ENCODE data around the gene NOL4L. TPM values are rescaled to one million over a fixed set of nuclear protein-coding genes. Genes with fewer than 3 reads are reported as not detected.
"Not testable (repeated sequence)": the region's sequence is repeated elsewhere in the genome, so short reads cannot be mapped to it uniquely, and the experiment has no call there.

NOL4L gene
- polyA plus RNA-seq, 3 donors, result 54.3 to 63.2 (median 61.8) TPM

DNA sequence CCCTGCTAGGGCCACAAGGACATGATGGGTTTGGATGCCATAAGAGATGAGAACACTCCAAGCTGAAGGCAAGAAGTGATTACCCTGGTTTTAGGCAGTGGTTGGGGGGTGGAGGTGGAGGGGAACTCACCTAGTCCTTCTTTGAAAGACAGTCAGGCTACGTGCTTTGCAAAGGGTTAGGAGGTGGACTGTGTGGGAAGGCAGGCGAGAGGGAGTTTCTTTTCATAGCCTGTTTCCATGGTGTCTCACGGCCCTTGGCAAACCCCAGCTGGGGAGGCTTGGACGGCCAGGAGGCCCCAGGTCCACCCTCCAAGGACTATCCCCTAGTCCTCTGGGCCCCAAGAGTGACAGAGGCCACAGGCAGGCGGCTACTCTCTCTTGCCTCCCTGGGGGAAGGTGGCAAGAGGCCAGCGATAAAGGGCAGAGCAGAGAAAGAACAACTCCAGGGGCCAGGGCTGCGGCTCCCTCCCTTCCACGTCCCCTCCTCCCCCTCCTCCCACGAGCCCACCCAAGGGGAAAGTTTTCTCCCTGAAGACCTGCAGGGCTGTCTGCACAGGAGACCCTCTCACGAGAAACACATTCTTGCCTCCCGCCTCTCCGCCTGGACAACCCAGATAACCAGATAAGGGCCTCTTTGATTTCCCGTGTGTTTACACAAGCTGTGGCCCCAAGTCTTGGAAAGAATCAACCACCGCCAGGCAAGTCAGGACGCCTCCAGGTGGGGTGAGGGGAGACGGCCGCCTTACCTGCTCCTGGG, 74.4 kb downstream of the NOL4L start:
- DNase-seq, result no peak

DNA sequence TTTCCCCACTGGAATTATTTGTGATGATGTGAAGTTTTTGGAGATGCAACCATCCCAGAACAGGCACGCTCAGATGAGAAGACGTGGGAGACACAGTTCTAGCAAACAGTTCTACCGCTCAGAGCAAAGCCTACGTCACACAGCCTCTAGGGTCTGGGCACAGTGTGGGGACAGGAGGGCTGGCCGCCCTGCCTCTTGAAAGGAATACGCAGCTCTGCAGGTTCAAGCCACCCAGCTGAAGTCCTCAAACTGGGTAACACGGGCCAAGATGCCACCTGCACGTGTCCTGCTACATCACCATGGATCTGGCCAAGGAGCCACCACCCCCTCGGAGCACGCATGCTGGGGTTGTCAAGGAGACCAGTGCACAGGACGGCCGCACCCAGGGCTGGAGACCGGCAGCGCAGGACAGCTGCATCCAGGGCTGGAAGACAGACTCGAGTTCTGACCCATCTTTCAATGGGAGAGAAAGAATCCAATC, 75.0 kb downstream of the NOL4L start:
- no peak for DNase-seq

DNA sequence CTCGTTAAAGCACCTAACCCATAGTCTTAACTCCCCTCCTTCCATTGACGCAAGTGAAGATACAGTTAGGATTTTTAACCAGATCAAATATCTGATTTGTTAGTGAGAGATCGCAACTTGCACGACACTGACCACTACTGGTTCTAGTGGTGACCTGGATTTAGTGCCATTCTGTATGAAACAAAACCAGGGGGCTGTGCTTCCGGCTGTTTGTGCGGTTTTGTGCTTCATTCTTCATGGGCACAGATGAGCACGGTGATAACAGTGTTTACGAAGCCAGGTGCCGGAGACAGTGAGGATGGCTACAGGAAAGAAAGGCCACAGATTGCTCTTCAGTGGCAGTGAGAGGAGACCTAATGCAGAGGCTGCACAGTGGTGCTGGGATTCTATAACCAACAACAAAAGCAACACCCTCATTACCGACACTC, 75.5 kb downstream of the NOL4L start:
- DNase-seq, result no peak

DNA sequence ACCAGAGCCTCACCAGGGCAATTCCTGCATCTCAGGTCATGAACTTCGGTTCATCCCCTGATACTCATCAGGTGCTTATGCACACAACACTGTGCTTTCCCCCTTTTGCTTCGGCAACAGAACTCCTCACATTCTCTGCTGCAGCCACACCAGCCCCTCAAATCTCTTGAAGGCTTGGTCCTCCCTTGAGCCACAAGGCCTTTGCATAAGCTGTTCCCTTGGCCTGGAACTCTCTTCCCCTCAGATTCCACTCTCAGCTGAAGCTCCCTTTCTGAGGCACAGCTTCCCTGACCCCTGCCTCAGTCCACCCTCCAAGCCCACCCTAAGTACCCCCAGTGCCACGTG, 76.4 kb downstream of the NOL4L start:
- no peak for DNase-seq

DNA sequence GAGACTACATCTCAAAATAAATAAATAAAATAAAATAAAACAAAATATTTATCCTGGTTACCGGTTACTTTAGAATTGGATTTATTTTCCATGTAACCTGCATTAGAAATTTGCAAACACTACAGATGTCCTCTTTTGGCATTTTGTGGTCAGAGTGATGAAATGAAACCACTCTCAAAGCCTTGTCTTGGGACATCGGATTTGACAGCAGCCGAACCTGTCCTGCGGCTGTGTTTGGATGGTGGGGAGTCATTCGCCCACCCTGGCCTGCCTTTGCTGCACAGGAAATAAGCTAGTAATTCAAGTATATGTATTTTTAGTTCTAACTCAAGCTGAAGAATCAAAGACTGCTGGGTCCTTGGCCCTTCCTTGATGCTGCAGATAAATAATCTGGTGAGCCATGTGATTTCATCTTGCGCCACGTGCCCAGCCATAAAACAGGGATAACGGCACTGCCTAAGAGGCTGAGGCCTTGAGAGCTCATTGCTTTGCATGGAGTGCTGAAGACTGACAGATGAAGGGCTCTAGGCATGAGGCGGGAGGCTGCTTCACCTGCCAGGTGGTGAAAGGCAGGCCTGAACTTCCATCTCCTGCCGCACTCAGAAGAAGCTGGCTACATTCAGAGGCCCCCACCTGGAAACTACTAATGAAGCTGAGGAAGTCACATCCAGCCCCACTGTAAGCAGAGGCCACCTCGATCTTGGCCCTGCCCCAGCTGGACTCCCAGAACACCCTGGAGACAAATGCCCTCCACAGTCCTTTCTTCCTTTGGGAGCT, 76.9 kb downstream of the NOL4L start:
- no peak for DNase-seq

DNA sequence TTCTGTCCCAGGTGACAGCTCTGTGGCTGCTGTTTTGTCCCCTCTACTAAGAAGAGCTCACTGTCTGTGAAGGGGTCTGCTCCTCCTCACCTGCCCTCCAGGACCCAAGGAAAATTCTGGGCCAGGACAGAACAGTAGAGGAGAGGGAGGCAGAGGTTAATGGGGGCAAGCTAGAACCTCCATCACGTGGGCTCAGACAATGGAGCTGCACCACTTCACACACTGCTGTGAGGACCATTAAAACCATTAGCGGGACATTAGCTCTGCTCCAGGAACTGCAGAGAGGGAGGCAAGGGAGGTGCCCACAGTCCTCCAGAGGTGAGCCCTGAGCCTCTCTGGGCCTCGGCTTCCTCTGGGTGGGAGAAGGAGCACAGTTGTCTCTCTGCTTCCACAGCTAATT, 78.4 kb downstream of the NOL4L start:
- no peak for DNase-seq

DNA sequence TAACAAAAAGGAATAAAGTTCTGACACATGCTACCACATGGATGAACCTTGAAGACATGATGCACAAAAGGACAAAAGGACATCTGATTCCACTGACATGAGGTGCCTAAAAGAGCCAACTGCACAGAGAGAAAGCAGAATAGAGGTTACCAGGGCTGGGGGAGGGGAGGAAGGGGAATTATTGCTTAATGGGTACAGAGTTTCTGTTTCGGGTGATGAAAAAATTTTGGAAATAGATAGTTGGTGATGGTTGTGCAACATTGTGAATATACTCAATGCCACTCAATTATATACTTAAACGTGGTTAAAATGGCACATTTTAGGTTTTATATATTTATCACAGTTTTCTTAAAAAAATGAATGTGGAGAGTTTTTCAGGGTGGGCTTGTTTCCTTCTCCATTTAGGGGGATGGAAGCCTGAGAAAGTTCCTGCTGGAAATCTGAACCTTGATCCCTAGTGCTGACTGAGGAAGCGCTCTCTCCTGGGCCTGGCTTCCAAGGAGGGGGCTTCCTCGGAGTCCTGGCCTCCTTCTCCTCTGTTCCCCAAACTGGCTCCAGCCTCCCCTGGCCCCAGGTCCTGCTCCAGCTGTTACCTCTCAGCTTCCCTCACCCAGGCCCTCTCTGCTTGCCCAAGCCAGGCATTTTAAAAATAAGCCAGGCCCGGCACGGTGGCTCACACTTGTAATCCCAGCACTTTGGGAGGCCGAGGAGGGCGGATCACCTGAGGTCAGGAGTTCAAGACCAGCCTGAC, 79.2 kb downstream of the NOL4L start:
- no peak for DNase-seq

DNA sequence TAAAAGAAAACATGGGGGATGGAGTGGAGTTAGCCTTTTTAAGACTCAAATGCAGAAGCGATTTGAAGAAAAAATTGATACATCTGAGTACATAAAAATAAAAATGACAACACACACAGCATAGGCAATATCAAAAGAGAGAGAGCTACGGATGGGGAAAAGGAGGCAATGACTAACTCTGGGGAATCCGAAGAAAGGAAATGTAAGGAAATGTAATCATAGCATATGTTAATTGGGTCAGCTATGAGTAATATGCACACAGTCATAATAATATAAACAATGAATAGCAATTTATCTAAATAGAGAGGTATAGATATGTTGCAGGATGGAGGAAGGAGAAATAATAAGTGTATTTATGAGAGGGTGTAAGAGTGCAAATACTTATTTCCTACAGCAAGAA, 83.4 kb downstream of the NOL4L start:
- no peak for DNase-seq

DNA sequence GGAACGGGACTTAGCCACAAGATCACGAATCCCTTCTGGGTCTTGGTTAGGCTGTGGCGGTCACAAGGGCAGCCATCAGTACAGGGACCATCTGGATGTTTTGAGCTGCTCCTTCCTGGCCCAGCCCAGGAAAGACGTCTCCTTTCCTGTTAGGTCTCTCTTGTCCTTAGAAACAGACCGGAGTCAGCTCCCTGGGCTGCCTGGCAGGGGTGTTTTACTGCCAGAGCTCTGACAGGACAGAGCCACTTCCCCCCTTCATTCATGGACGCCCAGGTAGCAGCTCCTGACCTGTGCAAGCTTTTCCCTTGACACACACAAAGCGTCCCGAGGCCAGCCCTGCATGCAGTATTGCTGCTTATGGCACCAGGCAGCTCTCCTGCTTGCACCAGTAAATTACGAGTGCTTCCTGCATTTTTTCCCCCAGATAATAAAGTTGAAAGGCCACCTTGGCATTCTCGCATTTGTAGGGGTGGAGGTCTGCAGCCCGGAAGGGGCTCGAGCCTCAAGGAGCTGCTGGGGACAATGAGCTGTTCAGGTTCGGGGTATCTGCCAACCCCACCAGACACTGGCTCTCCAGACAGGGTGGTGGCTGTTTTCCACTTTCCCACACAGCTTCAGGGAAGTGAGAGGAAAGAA, 87.4 kb downstream of the NOL4L start:
- no peak for DNase-seq

DNA sequence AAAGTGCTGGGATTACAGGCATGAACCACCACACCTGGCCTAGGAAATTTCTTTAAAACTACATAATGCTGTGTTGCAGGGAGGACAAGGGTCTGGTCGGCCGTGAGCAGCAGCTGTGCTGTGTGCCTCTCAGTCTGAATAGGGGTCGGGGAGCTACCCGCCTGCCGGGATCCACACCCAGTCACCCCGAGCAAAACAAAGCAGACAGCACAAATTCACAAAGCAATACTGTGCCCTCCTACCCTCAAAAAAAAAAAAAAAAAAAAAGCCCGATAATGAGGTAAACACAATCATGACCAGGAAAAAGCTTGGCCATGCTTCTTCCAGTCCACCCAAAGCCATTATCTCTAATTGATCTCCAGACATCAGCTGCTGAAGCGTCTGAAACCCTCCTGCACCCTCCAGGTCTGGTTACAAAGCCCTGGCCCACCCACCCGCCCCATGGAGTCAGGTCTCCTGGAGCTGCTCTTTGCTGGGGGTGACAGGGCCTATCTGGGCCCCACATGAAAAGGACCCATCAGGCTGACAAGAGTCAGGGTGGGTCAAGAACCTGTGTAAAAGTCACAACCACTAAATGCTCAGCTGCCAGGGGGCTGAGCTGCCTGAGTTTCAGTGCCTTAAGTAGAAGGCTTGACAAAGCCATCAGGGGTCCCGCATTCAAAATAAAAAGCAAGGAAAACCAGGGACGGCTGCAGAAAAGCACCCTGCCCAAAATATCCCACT, 88.2 kb downstream of the NOL4L start:
- DNase-seq, result no peak

DNA sequence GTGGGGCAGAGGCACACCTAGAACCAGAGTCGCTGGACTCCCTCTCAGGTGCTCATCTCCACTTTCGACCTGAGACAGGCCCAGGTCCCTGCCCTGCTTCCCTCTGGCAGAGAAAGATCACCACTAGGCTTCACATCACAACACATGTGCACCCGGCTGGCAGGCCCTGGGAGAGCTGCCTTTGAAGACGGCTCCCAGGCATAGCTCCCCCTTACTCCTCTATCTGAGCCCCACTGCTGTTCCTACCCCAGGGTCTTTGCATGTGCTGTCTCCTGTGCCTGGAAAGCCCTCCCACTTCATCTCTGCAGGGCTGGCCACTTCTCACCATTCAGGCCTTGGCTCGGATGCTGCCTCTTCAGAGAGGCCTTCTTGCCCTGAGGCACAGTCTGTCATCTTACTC, 89.2 kb downstream of the NOL4L start:
- no peak for DNase-seq

DNA sequence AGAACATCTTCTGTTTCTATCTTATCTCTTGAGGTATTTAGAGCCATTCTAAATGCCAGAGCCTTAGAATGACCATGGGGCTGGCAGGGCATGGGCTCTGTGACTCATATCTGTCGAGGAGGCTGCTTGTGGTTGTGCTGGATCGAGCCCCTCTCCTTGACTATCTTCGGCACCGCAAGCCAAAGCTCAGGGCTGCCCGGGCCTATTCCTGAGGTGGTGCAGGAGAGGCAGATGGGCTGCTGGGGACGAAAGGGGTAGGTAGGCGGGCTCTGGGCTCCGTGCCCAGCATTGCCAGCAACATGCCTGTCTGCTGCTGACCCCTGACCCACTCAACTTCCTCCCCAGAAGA, 89.9 kb downstream of the NOL4L start:
- DNase-seq, result no peak

DNA sequence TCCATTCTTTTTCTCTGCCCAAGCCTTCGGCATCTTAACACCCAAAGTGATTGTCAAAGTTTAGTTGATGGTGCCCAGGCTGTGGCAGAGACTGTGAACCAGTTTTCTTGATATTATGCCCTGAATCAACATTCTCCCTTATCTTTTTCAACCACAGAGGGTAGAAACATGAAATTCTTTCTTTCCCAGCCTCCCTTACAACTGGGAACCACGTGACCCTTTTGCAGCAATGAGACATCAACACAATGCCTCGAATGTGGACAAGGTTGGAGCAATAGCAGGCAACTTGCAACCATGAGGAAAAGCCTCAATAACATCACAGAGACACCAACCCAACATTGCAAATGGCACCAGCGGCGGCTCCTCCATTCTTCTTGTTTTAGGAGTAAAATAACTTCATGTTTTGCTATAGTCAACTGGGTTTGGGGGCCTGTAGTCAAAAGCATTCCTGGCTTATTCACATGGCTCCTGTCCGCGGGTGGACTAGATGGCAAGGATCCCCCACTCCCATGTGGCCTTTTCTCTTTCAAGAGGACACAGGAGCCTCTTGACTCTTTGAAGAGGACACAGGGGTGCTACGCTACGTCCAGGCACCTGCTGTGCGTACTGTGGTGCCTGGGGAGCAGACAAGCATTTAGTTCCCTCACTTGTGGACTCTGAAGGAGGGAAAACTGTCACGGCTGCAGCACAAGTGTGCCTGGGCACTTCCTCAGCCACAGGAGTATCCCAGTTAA, 90.5 kb downstream of the NOL4L start:
- DNase-seq, result no peak

DNA sequence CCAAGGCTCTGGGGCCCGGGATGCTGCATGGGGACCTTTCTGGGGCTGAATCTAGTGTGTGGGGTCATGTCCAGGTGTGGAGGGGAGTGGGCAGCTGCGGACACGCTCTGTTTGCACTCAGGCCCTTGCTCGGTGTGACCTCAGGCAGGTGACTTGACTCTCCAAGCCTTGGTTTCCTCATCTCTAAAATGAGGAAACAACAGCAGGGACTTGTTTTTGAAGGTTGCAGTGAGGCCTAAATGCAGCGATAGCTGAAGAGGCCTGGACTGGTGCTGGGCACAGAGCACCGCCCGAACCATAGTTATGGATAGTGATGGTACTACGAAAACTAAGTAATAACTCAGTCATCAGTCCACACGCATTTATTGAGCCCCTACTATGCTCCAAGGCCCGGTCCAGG, 91.8 kb downstream of the NOL4L start:
- DNase-seq, result no peak

DNA sequence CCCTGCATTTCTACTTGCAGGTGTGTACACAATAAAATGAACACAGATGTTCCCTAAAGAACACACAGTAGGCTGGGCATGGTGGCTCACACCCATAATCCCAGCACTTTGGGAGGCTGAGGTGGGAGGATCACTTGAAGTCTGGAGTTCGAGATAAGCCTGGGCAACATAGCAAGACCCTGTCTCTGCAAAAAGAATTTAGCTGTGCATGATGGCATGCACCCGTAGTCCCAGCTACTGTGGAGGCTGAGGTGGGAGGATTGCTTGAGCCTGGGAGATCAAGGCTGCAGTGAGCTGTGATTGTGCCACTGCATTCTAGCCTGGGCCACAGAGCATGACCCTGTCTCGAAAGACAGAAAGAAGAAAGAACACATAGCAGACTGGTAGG, 93.4 kb downstream of the NOL4L start:
- not testable (repeated sequence) for DNase-seq

DNA sequence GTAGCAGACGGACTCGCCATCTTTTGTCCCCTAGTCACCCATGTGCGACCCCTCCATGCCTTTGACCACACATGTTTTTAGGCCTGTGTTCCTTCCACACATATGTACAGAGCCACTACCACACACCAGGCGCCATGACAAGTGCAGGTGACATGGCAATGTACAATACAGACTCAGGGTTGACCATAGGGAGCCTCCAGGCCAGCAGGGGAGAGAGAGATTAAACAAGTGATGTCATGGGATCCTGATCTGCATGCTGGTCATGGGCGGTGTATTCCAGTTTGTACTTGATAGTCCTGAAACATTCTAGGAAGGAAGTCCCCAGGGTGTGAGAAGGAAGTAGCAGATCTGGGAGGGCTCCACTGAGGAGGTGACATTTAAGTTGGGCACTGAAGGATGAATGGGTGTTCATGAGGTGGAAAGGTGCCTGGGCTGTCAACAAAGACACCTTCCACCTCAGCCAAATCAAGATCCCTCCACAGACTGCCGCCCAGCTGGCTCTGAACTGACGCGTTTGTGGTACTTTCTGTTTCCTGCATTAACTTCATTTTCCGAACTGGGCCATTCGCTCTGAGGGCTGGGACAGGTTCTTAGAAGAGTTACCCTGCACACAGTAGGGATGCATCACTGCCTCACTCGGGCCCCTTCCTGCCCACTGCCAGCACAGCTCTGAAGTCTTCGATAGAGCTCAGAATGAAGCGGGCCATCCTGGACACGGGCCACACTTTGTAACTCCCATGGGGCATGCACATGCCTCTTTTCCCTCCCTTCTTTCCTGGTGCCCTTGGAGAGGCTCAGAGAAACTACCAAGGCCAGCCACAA, 94.0 kb downstream of the NOL4L start:
- DNase-seq, result no peak

DNA sequence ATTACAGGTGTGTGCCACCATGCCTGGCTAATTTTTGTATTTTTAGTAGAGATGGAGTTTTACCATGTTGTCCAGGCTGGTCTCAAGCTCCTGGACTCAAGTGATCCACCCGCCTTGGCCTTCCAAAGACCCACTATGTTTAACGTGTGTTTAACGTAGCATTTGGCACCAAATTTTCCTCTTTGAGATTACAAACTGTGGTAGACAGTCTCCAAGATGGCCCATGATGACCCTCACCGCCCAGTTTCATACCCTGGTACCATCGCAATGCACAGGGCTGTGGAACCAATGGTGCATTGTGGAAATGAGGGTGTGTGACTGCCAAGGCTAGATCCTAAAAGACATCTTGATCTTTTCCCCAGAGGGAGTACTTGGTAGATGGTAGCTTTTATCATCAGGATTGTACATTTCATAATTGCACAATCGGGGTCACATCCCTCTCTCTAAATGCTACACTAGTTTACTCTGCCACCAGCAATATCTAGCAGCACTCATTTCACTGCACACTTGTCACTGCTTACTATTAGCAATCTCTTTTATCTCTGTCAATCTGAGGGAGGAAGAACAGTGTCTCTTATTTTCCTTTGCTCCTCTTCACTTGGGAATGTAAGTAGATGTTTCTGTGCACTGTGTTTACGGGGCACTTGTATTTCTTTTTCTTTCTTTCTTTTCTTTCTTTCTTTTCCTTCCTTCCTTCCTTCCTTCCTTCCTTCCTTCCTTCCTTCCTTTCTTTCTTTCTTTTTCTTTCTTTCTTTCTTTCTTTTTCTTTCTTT, 96.9 kb downstream of the NOL4L start:
- DNase-seq, result no peak

DNA sequence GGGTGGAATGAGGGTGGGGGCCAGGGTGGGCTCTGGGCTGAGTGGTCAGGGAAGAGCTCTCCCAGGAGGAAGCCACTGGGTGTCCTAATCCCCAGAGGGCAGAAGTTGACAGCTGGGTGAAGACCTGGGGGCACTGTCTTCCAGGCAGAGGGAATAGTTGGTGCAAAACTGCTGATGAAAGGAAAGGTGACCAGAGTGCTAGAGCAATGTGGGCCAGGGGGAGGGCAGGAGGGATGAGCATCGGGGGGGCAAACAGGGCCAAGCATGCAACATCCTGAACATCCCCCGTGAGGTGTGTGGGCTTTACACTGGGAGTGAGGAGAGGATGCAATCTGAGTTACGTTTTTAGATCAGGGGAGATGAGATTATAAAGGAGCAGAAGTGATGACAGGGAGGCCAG, 97.8 kb downstream of the NOL4L start:
- no peak for DNase-seq

DNA sequence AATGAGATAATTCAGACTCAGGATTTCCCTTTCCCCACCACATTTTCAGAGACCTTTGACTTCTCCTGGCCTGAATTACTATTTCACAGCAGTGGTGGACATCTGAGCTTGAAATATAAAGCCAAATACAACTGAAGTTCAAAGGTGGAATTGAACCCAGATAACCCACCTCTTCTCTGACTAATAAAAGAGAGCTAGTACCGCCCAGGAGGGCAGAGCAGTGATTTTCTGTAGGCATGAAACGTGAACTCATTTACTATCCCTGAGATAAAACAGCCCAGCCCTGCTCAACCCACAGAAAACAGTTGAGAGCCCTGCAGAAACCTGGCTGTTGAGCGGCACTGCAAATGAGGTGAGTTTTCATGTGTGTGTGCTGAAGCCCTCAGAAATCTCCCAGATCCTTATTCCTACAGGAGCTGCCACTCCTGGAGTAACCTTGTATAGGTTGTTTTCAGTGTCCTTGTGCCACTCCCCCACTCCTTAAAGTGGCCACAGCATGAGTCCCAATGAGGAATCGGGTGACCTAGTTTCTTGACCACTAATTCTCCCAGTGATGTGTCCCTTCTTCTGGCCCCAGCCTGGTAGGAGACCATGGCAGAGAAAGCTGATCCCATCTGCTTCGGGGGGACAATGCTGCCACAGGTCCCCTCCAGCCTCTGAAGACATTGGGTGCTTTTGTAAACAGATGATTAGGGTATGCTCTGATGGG, 99.2 kb downstream of the NOL4L start:
- DNase-seq, result no peak

All from renal pelvis (tissue), 4 donors.